RPMI8226 (cell line): ENCODE data around the gene LILRB4.
A peak's percentile ranks its signal among the peaks of the same experiment; 100 is the strongest.
"Not testable (repeated sequence)": the region's sequence is repeated elsewhere in the genome, so short reads cannot be mapped to it uniquely, and the experiment has no call there.

Experiments
- DNase-seq: peaks from one replicate; pipeline ENCODE4 v3.0.0-alpha.2; 2015

The LILRB4 gene

GRCh38 chr19:54696117-54696548 is 33.3 kb downstream of the LILRB4 start:
- no peak for DNase-seq

- DNase-seq: no peak
These were observed 34.0 kb downstream of the LILRB4 start for GRCh38 chr19:54696766-54697165.

GRCh38 chr19:54697716-54698115 is 34.9 kb downstream of the LILRB4 start:
- DNase-seq: not testable (repeated sequence)

GRCh38 chr19:54704928-54705327 is 42.1 kb downstream of the LILRB4 start:
- no peak for DNase-seq

- peak; percentile 67 for DNase-seq
These were observed 45.2 kb downstream of the LILRB4 start for GRCh38 chr19:54707962-54708361.

GRCh38 chr19:54708781-54709180 is 46.0 kb downstream of the LILRB4 start:
- DNase-seq: no peak

GRCh38 chr19:54709212-54709948 is 46.6 kb downstream of the LILRB4 start:
- DNase-seq: no peak

GRCh38 chr19:54709956-54710355 is 47.2 kb downstream of the LILRB4 start:
- not testable (repeated sequence) for DNase-seq
